Measurements from ENCODE around the gene ACVR1.
"Not testable (repeated sequence)": the region's sequence is repeated elsewhere in the genome, so short reads cannot be mapped to it uniquely, and the experiment has no call there.

The ACVR1 gene

DNA sequence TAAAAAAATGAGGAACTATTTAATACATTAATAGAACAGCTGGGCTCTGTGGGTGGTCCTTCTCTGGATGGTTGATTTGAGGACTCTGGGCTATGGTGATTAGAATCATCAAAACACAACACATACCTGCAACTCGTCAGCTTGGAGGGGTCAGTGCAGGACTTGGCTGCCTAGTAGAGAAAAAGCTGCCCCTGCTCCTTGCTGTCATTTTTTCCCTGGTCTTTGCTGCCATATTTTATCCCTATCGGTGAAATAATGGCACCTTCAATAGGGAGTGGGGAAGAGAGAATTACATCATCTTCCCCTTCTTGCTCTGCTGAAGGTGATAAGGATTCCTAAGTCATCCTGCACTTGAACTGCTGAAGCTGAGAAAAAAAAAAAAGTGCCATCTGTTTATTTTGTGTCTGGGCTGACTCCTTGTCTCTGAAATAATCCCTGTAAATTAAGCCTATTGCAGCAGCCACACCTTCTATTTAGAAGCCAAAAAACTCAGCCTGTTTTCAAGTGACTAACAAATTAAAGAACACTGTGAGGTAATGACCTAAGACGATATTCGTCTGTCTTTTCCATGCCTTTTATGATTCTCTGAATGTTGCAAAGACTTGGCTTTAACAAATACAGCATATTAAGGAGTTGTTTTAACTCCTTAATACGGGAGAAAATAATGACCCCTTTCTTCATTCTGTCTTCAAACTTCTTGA, 89.3 kb downstream of the ACVR1 start:
- DNase-seq, result no peak

GRCh38 chr2:157785866-157786662, 90.1 kb downstream of the ACVR1 start:
- no peak for DNase-seq

DNA sequence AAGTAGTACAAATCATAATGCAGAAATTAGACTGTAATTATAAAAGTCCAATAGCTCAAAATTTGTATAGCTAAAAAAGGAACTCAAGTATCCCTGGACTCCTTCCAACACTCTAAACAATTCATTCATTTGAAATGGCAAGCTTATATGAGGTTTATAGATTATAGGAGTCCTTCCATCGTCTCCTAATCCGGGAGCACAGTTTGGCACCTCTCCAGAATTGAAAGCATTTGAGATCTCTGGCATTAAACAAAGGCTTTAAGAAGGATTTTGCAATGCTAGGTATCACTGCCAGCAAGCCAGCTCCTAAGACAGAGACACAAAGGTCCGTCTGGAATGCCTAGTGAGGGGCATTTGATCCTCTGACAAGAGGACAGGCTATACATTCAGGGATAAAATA, 90.9 kb downstream of the ACVR1 start:
- no peak for DNase-seq

GRCh38 chr2:157784823-157785175, 91.3 kb downstream of the ACVR1 start:
- DNase-seq, result no peak

GRCh38 chr2:157784169-157784822, 91.8 kb downstream of the ACVR1 start:
- peak; percentile 21 for DNase-seq

DNA sequence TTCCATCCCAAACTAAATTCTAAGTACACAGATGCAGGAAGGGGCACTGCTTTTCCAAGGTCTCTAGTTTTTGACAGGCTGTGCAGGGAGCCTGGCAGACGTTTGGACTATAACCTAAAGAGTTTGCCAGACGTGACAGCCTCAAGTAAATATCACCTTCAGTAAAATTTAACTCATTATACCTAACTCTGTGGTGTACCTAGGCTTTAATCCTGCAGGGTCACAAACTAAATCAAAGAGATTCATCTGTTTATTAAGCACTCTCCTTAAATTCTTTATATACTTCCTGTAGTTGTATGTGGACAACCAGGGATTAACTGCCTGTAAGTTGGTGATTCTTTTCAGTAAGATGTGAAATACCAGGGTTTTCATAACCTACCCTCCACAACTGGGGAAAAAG, 92.9 kb downstream of the ACVR1 start:
- no peak for DNase-seq

GRCh38 chr2:157782057-157782845, 93.9 kb downstream of the ACVR1 start:
- DNase-seq, result peak; percentile 23

DNA sequence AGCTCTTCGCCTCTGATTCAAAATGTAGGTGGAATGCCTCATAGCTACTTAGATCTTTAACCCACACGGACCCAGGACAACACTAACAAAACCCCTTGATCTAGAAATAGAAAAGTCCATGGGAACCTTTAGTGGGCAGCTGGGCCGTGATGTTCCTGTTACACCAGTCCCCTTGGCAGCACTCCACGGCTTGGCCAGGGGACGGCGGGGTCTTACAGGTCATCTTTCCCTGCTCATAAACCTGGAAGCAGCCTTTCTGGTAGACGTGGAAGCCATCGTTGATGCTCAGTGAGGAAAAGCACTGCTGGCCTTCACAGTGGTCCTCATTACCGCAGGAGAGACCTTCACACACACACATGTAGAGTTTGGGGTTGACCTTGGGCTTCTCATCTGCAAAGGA, 95.9 kb downstream of the ACVR1 start:
- DNase-seq, result no peak

- DNase-seq, result no peak
Observed at GRCh38 chr2:157779794-157780193, 96.3 kb downstream of the ACVR1 start.

DNA sequence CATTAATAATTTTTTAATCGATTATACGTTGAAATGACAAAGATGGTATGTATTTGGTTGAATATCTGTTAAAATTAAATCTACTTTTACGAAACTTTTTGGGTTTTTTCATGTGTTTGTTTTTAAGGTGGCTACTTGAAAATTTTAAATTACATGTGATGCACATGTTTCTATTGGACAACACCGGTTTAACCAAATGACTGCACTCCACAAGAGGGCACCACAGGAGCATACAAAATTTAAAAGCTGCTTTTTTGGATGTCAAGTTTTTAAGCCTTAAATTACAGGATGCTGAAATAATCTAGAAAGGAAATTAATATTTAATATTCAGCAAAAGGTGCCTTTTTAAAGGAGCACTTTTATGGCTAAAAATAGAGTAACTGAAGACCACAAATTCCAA, 98.7 kb downstream of the ACVR1 start:
- peak; percentile 64 for DNase-seq

- no peak for DNase-seq
Observed at GRCh38 chr2:157771234-157771633, 104.9 kb downstream of the ACVR1 start.

DNA sequence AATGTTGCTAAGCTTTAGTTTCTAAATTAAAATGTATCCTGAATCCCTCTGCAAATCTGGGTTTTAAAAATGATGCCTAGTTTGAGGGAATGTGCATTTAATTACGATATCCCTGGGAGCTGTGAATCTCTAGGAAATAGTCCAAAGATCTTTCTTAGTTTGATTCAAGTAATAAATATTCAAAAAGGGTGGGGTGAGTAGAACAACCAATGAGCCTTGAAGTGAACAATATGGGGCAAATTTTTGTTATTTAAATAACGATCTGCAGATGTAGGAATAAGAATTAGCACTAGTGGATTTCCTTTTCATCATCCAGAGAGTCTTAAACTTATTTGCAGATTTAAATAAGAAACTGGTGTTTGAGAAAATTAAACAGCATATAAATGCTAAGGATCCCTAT, 106.3 kb downstream of the ACVR1 start:
- DNase-seq, result no peak

DNA sequence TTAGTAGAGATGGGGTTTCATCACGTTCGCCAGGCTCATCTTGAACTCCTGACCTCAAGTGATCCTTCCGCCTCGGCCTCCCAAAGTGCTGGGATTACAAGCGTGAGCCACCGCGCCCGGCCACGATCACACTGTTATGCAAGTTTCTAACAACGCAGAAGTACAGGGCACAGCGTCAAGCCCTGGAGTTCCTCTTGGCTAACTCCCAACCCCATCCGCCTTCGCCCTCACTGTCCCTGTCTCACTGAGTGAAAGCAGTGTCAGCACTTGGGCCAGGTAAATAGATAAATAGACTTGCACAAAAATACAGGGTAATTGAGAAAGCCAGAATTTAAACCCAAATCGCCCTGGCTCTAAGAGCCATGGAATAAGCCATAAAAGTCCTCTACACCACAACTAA, 111.7 kb downstream of the ACVR1 start:
- no peak for DNase-seq

DNA sequence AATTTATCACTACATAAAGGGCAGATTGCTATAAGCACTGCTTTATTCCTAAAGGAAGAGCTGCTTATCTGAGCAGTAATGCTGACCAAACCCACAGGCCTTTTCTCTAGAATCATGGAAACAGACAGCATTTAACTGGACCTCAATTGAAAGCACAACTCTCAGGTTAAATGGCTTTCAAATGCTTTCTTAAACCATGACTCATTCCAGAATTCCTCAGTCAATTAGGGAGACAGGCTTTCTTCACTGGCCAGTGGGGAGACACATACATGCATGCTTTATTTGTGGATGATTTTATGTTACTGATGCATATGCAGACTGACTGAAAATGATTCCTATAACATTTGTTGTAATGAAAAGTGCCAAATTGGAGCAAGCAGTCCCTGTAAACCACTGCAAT, 114.6 kb downstream of the ACVR1 start:
- DNase-seq, result no peak

- DNase-seq, result no peak
Observed at GRCh38 chr2:157760949-157761348, 115.2 kb downstream of the ACVR1 start.

- DNase-seq, result no peak
Observed at GRCh38 chr2:157759855-157760254, 116.3 kb downstream of the ACVR1 start.

GRCh38 chr2:157758586-157758985, 117.5 kb downstream of the ACVR1 start:
- DNase-seq, result no peak

GRCh38 chr2:157757500-157757899, 118.6 kb downstream of the ACVR1 start:
- DNase-seq, result no peak

GRCh38 chr2:157756447-157756846, 119.7 kb downstream of the ACVR1 start:
- DNase-seq, result not testable (repeated sequence)

GRCh38 chr2:157751462-157752058, 124.6 kb downstream of the ACVR1 start:
- DNase-seq, result peak; percentile 56

DNA sequence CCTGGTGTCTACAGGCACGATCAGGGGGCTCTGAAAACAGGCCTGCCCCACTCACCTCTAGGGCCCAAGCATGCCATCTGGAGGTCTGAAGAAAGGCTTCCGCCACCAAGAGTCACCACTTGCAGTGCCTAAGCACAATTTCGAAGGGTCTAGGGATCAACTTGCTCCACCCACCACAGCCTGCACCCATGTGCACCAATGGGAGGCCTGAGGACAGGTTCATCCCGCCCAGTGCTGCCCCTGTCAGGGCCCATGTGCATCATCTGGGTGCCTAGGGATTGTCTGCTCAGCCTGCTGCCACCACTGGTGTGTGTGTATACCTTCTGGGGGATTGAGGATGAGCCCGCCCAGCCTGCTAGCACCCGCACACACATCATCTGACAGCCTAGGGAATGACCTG, 126.4 kb downstream of the ACVR1 start:
- no peak for DNase-seq

- DNase-seq, result no peak
Observed at GRCh38 chr2:157748371-157749142, 127.6 kb downstream of the ACVR1 start.
